SU-DHL-6 (cell line): Measurements from ENCODE around the gene MEGF6.

ENCODE experiments used
- EZH2phosphoT487 ChIP-seq: fragments of 200-600 bp; sonication (generic), shearing (Covaris generic); conservative IDR thresholded peaks from 2 replicates; pipeline ENCODE4 v1.6.1; 2018; ENCODE audit warnings: mild to moderate bottlenecking, antibody characterized with exemption, low read length, moderate library complexity, mixed read lengths
- TF ChIP-seq, protein P1 (sequence below): fragments of 200-600 bp; sonication (generic); IDR thresholded peaks from one replicate; pipeline ENCODE4 v1.5.1; 2017; ENCODE audit warnings: antibody characterized with exemption, mild to moderate bottlenecking, low read length, moderate library complexity; ENCODE audit not compliant: insufficient read depth, poor library complexity, severe bottlenecking

- TF ChIP-seq, protein P1, sequence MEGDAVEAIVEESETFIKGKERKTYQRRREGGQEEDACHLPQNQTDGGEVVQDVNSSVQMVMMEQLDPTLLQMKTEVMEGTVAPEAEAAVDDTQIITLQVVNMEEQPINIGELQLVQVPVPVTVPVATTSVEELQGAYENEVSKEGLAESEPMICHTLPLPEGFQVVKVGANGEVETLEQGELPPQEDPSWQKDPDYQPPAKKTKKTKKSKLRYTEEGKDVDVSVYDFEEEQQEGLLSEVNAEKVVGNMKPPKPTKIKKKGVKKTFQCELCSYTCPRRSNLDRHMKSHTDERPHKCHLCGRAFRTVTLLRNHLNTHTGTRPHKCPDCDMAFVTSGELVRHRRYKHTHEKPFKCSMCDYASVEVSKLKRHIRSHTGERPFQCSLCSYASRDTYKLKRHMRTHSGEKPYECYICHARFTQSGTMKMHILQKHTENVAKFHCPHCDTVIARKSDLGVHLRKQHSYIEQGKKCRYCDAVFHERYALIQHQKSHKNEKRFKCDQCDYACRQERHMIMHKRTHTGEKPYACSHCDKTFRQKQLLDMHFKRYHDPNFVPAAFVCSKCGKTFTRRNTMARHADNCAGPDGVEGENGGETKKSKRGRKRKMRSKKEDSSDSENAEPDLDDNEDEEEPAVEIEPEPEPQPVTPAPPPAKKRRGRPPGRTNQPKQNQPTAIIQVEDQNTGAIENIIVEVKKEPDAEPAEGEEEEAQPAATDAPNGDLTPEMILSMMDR, result no peak
- TF ChIP-seq EZH2phosphoT487, result no peak
Observed at GRCh38 chr1:3462356-3463012, 148.8 kb downstream of the MEGF6 start.
